GM19455 (cell line): ENCODE measurements around the gene ARHGAP8.
"Not testable (repeated sequence)": the region's sequence is repeated elsewhere in the genome, so short reads cannot be mapped to it uniquely, and the experiment has no call there.

ENCODE experiments used
- ATAC-seq: cut with Tn5 transposase; IDR thresholded peaks from one replicate; pipeline ENCODE4 v1.9.1; 2021; ENCODE audit not compliant: unreplicated experiment

The ARHGAP8 gene

DNA sequence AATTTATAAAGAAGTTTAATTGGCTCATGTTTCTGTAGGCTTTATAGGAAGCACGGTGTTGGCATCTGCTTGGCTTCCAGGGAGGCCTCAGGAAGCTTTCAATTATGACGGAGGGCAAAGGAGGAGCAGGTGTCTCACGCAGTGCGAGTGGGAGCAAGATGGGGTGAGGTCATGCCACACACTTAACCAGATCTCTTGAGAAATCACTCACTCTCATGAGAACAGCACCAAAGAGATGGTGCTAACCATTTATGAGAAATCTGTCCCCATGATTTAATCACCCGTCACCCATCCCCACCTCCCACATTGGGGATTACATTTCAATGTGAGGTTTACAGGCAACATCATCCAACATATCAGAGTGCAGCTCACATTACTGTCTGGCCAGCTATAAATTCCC lies 103.5 kb downstream of the ARHGAP8 start:
- ATAC-seq, result no peak

GRCh38 chr22:44858819-44859218 lies 106.4 kb downstream of the ARHGAP8 start:
- ATAC-seq, result not testable (repeated sequence)

DNA sequence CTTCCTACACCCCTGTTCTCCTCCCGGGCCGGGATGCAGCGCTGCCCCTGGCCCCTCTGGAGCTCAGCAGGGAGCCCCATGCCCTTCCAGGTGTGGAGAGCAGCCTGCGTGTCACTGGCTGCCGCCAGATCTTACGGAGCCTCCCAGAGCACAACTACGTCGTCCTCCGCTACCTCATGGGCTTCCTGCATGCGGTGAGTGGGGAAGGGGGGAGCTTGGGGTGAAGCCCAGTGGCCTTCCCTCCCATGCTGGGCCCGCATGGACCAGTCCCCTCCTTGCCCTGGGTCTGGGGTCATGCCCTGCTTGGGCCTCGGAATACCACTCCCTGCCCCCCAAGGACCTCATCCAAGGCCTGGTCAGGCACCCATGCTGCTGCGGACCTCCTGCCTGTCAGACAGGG lies 107.3 kb downstream of the ARHGAP8 start:
- ATAC-seq, result no peak

DNA sequence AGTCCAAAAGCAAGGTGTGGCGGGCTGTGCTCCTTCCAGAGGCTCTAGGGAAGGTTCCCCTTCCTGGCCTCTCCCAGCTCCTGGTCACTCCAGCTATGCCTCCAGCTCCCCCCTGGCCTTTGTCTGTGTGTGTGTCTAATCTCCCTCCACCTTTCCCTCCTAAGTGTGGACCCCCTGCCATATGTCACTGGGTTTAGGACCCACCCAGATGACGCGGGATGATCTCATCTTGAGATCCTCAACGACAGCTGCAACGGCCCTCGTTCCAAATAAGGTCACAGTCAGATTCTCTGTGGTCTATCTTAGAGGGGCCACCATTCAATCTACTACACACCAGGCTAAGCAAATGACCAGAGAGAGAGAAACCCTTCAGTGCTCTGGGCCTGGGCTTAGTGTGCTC lies 107.9 kb downstream of the ARHGAP8 start:
- ATAC-seq, result no peak

DNA sequence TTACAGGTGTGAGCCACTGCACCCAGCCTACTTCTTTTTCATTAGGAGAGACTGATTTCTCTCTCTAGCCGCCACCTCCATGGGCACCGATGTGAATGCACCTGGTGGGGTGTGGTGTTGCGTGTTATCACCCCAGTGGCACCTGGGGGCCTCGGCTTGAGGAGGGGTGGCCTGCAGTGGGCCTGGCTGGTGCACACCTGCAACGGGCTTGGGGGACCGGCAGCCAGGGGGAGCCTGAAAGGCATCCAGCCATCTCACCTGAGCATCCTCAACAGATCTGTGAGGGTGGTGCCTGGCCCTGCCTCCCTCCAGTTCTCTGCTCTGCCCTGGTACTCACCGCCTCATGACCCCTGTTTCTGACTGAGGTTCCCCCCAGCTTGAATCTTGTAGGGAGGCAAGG lies 108.9 kb downstream of the ARHGAP8 start:
- no peak for ATAC-seq

DNA sequence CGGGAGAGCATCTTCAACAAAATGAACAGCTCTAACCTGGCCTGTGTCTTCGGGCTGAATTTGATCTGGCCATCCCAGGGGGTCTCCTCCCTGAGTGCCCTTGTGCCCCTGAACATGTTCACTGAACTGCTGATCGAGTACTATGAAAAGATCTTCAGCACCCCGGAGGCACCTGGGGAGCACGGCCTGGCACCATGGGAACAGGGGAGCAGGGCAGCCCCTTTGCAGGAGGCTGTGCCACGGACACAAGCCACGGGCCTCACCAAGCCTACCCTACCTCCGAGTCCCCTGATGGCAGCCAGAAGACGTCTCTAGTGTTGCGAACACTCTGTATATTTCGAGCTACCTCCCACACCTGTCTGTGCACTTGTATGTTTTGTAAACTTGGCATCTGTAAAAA lies 109.9 kb downstream of the ARHGAP8 start:
- ATAC-seq, result no peak

GRCh38 chr22:44862981-44863860 lies 110.8 kb downstream of the ARHGAP8 start:
- no peak for ATAC-seq

DNA sequence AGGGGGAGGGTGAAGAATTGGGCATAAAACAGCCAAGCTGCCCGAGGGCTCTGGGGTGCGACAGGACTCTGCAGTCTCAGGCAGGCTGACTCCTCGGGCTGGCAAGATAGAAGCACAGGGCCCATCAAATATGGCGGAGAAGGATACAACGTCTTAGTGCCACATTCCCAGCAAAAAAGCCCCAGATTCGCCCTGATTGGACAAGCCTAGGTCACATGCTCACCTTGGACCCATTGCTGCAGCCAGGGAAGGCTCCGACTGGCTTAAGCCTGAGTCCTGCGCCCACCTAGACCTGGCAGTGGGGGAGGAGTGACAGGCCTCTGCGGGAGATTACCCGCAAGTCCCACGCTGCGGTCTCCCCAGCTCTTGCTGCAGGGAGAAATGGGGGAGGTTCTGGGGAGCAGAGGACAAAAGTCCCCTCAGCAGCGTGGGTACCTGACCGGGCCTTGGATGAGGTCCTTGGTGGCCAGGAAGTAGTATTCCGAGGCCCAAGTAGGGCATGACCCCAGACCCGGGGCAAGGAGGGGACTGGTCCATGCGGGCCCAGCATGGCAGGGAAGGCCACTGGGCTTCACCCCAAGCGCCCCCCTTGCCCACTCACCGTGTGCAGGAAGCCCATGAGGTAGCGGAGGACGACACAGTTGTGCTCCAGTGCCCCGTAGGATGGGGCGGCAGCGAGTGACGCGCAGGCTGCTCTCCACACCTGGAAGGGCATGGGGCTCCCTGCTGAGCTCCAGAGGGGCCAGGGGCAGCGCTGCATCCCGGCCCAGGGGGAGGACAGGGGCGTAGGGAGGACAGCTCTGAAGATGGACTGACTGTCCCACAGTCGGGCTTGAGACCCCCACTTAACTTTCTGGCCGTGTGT lies 113.0 kb downstream of the ARHGAP8 start:
- ATAC-seq, result no peak

DNA sequence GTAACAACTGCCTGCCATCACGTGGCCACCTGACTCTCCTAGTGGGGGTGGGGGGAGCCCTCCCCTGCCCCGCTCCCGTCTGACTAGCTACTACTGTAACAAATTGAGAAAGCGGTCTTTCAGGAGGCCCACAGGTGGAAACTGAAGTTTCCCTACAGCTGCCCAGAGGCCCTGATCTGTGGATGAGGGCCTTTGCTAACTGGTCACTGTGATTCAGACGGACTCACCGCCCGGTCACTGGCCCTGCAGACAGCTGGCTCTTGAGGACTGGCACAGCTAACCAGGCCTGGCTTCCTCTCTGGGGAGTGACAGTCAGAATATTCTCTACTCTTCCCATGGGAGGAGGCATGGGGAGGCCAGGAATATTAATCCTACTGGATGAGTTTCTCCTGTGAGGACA lies 116.8 kb downstream of the ARHGAP8 start:
- no peak for ATAC-seq

- no peak for ATAC-seq
These were observed 117.6 kb downstream of the ARHGAP8 start for GRCh38 chr22:44870021-44870420.

DNA sequence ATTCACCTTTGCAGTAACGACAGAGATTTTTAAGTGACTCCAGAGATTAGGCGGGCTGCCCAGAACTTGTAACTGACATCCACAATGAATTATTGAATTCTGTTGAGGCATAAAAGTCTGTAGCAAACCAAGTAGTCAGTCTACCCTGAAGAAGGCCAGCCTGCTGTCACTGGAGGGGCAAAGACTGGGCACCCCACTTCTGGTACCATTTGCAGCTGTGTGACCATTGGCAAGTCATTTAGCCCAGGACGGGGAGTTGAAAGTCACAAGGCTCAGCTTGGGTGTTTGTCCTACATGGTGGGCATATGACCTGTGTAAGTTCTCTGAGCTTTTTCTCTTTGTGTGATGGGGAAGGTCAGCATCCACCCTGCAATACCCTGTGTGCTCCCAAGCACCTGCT lies 119.4 kb downstream of the ARHGAP8 start:
- no peak for ATAC-seq

DNA sequence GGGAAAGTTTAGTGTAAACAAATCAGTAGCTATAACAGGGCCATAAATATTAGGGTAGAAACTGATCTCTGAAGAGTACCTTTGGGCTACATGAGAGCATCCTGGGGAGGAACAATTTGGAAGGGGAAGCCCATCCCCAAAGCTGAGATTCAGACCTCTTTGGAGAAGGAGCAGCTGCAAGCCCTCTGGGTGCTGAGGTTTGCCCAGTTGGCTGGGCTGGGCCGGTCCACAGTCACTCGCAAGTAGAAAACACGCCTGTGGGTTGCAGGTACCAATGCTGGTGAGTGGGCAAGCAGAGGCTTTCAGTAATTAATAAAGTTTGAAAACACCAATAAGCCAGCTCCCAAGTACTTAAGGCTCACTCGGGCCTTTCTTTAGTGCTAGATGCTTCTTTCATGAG lies 124.5 kb downstream of the ARHGAP8 start:
- ATAC-seq, result no peak

DNA sequence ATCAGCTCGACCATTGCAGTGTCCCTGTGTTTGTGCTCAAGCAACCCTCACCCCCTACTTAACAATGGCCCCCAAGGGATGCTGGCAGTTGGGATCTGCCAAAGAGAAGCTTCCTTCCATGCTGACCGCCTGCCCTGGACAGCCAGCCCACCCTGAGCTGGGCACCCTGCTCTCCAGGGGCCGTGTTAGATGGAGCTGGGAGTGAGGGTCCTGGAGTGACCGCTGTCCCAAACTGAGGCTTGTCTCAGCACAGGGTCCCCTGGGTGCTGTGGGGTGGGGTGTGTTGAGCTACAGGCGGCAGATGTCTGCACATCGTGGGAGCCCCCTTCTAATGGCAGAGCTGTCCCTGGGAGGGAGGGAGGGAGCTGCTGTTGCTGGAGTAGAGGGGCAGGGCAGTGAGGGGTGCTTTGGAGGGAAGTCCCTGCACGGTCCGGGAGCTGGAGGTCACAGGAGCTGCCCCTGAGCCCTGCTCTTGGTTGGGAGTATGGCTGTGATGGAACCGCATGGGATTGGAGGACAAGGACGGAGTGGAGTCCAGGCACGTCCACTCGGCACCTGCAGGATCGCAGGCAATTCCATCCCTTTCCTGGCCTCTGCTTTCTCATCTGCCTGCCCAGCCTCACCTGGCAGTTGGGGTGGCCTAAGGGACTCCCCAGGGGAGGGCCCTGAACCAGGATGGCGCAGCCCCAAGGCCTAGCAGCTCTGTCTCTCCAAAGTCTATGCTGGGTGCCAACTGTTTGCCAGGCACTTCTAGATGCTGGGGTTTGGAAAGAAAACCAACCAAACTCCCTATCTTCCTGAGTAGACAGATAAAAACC lies 126.3 kb downstream of the ARHGAP8 start:
- no peak for ATAC-seq

- ATAC-seq, result no peak
These were observed 126.9 kb downstream of the ARHGAP8 start for GRCh38 chr22:44879301-44879680.

DNA sequence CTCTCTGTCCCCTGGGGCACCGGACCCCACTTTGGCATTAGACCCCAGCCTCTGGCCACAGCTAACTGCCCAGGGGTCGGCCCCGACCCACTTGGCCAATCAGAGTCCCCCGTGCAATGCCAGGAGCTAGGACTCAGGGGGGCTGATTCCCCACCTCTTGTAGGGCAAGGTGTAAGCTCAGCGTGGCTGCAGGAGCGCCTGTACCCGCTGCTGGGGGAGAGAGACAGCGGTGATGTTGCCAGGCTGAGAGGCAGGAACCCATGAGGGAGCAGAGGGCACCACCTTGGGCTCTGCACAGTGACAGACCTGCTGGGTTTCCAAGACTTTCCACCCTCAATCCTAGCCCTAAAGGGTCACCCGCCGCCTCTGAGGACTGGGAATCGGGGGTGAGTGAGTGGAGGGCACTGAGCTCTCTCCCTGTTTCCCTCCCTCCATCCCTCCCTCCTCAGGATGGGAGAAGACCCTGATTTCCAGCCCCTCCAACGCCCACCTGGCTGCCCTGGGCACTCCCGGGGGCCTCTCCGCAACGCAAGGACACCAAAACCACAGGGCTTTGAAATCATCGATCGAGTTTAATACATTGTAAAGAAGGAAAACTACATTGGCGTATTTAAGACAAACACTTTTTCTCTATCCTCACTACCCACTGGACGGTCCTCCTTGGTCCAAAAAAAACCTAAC lies 128.4 kb downstream of the ARHGAP8 start:
- ATAC-seq, result no peak

GRCh38 chr22:44881624-44882023 lies 129.2 kb downstream of the ARHGAP8 start:
- ATAC-seq, result no peak

GRCh38 chr22:44882226-44882905 lies 130.0 kb downstream of the ARHGAP8 start:
- ATAC-seq, result no peak

DNA sequence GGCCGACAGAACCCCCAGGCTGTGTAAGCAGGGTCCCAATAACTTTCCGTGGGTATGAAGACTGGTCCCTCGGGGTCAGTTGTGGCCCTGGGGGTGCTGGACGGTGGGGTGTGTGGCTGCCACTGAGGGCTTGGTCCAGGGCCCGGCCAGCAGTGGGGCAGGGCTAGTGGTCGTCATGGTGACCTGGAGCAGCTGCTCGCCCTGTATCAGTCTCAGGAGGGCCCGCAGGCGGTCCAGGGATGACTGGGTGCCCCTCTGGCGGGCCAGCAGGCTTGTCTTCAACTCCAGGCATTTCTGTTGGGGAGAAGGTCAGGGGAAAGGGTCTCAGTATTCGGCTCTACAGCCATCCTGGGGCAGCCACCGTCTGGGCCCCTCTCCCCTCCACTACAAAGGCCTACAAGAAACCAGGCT lies 130.6 kb downstream of the ARHGAP8 start:
- ATAC-seq, result no peak

DNA sequence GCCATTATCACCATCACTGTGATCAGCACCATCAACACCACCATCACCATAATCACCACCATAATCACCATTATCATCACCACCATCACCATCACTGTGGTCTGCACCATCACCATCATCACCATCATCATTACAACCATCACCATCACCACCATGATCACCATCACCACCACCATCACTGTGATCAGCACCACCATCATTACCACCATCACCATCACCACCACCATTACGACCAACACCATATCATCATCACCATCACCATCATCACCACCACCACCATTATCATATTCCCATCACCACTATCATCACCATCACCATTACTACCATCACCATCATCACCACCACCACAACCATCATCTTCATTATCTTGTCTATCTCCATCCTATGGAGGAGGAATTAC lies 132.2 kb downstream of the ARHGAP8 start:
- ATAC-seq, result no peak
